IPS DF 4.7 (cell line): ENCODE data around the gene DCTN4.

Experiments used
- DNase-seq: peaks from one replicate; pipeline ENCODE4 v3.0.0-alpha.2; 2013; ENCODE audit warnings: low spot score; ENCODE audit errors: extremely low read depth

Gene DCTN4

DNA sequence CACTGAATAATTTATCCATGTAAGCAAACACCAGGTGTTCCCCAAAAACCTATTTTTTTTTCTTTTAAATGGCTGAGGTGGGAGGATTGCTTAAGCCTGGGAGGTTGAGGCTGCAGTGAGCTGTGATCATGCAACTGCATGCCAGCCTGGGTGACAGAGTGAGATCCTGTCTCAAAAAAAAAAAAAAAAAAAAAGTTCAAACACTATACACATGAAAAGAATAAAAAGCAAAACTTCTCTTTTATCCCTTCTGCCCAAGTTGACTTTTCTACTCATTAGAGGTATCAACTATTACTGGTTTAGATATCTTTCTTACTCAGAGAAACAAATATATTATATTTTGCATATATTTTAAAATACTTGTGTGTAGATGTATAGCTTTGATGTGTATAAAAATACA lies 17.8 kb downstream of the DCTN4 start:
- no peak for DNase-seq

- no peak for DNase-seq
Measured at GRCh38 chr5:150738862-150739261, 20.0 kb downstream of the DCTN4 start.

GRCh38 chr5:150734579-150735384 lies 24.0 kb downstream of the DCTN4 start:
- no peak for DNase-seq

- no peak for DNase-seq
Measured at GRCh38 chr5:150731669-150732242, 27.1 kb downstream of the DCTN4 start.

DNA sequence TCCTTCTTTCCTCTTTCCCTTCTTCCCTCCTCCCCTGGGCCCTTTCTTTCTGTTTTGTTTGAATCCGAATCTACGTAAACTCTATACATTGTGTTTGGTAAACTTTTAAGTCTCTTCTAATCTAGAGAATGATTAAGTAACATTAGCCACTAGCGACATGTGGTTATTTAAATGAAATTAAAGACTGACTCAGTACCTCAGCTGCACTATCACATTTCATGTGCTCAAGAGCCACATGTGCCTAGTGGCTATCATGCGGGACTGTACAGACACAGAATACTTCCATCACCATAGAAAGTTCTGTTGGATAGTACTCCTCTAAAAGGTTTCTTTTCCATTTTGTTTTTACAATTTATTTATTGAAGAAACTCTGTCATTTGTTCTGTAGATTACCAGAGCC lies 29.0 kb downstream of the DCTN4 start:
- DNase-seq, result no peak

DNA sequence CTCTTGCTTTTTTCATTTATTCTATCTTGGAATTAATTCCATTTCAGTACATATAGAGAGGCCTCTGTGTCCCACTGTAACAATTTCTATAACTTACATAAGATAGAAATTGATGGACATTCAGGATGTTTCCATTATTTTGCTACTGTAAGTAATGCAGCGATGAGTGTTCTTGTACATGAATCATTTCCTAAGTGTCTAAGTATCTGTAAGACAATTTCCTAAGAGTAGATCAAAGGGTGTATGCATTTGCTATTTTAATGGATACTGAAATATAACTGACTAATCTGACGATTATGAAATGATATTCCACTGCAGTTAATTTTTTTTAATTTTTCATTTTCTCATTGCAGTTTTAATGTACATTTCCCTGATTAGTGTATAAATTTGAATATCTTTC lies 35.0 kb downstream of the DCTN4 start:
- DNase-seq, result no peak

DNA sequence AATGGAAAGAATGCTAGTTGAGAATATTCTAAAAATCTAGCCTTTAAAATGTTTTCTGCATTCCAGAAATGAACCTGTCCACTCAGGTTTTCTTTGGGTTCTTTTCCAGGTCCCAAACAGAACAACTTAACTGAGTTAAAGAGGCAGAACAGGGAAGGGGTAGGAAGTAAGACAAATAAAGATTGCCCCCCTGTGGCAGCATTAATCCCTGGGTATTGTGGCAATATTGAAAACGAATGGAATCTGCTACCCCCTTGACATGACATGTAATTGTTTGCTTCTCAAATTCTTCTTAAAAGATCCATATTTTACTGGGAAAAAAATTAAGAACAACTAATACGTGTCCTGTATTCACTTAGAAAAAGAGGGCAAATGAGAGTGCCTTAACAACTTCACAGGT lies 48.7 kb downstream of the DCTN4 start:
- DNase-seq, result no peak

DNA sequence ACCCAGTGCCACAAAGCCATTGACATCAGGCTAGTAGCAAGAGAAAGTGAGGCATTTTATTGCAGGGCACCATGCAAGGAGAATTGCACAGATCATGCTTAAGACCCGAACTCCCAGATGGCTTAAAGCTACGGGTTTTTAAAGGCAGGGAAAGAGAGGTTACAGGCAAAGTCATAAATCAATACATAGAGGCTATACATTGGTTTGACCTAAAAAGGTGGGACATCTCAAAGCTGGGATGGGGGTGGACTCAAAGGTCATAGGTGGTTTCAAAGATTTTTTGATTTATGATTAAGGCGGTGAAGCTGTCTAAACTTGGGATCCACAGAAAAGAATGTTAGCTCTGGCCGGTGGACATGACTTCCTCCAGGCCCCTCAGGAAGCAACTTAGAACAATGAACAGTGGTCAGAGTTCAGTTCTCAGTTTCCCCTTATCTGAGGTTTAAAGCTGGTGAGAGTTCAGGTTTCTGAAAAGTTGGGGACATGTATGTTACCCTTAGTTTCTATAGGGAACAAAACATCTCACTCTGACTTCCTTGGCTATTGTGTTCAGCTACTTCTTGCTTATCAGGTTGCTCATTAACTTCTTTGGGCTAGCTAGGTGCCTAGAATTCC lies 51.9 kb downstream of the DCTN4 start:
- no peak for DNase-seq

DNA sequence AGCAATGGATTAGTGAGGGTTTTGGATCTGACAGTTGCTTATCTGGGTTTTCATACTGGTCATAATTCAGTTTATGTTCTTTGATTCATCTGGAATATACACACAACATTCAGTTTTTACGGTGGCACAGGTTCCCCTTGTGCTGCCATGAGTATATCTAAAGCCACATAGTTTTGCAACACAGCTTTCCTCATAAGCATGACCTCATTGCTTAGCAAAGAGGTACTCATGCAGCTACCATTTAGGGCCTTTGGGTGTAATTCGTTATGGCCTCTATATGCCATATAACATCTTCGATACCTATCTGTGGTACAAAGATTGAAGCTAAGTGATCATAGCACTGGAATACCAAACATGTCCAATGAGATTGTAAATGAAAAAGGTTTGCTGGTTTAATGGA lies 55.1 kb downstream of the DCTN4 start:
- no peak for DNase-seq

DNA sequence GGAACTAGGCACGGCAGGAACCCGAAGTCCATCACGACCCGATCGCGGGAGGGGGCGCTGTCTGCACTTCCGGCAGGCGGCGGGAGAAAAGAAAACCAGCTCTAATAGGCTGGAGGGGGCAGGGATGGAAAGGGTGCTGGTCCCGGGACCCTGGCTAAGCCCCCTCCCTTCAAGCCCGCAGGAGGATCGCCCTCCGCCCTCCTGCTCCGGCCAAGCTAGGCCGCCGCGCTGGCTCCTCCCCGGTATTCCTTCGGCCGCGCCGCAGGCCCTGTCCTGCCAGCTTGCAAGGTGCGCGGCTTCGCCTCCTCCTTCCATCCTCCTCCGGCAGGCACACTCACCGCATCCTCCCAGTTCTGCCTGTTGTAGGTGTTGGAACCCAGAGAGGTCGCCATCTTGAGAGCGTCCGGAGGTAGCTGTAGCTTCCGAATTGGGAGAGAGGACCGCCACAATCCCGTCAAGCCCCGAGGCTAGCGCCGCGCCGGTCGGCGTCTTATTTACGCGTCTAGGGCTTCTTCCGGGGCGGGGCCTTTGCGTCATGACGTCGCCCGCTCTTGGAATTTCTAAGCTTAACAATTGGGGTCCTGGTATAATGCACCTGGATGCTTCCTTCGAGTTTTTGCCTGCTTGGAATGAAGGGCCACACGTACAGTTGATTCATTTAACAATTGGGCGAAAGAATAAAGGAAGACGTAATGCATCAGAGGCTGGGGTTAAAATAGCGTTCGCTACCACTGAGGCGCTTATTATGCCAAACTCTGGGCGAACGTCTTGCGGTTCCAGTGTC lies 58.0 kb downstream of the DCTN4 start, which contains the start of gene RBM22:
RBM22 (minus strand) TSS at position 469 of the 784 bp plus-strand sequence; CDS start at position 392, 77 bp downstream.
- peak; percentile 69 for DNase-seq

GRCh38 chr5:150700246-150700593 lies 58.6 kb downstream of the DCTN4 start:
- no peak for DNase-seq

GRCh38 chr5:150694612-150695011 lies 64.2 kb downstream of the DCTN4 start:
- no peak for DNase-seq

- DNase-seq, result no peak
Measured at GRCh38 chr5:150692276-150692675, 66.5 kb downstream of the DCTN4 start.

GRCh38 chr5:150690760-150691159 lies 68.1 kb downstream of the DCTN4 start:
- DNase-seq, result no peak

DNA sequence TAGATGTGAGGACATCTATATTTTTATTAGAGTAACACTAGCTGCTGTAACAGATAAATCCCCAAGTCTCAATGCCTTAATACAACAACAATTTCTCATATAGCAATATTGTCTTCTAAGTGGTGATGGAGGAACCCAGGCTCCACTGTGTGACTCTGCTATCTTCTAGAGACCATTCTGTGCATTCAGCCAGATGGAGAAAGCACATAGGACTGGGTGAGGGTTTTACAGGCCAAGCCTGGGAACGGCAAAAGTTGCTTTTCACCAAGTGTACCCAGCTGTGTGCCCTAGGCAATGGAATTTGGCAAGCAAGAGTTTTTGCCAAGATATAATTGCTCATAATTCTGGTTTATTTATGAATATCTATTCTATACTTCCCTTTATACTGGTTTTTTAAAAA lies 69.7 kb downstream of the DCTN4 start:
- no peak for DNase-seq

DNA sequence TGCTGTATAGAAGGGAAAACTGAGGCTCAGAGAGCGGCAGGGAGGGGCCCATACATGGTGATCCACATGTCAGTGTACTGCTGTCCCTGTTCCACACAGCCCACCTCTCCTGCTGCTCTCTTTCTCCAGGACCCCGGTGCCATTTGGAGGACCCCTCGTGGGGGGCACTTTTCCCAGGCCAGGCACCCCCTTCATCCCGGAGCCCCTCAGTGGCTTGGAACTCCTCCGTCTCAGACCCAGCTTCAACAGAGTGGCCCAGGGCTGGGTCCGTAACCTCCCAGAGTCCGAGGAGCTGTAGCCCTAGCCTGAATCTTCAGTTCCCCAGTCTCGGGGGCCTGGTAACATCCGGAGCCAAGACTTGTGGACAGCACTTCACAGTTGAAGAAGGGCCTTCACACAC lies 82.2 kb downstream of the DCTN4 start:
- DNase-seq, result no peak

DNA sequence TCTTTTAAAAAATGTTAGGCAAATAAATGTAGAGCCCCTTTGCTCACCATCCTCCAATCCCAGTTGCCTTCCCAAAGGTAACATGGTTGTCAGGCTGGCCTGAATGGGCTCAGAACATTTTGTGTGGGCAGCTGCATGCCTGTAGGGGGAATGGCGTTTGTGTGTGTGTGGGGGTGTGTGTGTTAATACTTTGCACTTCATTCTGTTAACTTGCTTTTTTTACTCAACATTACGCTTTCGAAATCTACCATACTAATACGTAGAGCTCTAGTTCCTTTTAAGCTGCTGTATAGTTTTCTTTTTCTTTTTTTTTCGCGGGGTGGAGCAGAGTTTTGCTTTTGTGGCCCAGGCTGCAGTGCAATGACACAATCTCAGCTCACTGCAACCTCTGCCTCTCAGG lies 83.7 kb downstream of the DCTN4 start:
- no peak for DNase-seq

DNA sequence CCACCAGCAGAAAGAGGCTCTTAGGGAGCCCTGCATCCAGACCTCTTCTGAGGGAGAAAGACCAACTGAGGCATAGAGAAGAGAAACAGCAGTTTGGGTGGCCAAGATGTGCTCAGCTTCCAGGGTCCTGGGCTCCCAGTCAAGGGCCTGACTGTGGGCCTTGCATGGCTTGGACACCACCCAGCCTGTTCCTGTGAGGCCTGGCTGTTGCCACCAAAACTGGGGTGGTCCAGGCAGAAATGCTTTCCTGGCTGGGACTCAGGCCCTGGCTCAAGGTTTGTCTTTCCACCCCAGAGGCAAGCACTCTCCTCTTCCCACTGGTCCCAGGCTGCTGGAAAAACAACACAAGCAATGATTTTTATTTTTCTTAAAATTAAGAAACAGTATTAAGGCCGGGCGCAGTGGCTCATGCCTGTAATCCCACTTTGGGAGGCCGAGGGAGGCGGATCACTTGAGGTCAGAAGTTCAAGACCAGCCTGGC lies 84.4 kb downstream of the DCTN4 start:
- DNase-seq, result no peak

GRCh38 chr5:150672884-150673275 lies 85.9 kb downstream of the DCTN4 start:
- no peak for DNase-seq

DNA sequence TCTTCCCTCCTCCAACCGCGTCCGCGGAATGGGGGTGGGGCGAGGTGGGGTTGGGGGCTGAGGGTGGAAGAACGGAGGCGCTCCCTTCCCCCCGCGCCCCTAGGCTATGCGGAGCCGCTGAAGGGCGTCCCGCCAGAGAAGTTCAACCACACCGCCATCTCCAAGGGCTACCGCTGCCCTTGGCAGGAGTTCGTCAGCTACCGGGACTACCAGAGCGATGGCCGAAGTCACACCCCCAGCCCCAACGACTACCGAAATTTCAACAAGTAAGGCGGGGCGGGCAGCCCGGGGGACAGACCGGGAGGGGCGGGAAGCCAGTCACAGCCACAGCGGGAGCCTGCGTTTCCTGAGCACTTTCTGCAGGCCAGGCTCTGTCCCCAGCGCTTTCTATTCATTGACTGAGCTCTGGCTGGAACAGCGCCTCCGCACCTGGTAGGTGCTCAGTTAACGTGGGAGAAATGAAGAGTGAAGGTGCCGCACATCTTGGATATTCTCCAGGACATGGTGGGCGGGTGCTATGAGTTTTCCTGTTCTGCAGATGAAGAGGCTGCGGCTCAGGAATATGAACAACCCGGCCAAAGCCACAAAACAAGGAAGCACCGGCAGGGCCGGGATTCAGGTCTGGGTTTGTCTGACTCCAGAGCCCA lies 86.5 kb downstream of the DCTN4 start:
- no peak for DNase-seq

DNA sequence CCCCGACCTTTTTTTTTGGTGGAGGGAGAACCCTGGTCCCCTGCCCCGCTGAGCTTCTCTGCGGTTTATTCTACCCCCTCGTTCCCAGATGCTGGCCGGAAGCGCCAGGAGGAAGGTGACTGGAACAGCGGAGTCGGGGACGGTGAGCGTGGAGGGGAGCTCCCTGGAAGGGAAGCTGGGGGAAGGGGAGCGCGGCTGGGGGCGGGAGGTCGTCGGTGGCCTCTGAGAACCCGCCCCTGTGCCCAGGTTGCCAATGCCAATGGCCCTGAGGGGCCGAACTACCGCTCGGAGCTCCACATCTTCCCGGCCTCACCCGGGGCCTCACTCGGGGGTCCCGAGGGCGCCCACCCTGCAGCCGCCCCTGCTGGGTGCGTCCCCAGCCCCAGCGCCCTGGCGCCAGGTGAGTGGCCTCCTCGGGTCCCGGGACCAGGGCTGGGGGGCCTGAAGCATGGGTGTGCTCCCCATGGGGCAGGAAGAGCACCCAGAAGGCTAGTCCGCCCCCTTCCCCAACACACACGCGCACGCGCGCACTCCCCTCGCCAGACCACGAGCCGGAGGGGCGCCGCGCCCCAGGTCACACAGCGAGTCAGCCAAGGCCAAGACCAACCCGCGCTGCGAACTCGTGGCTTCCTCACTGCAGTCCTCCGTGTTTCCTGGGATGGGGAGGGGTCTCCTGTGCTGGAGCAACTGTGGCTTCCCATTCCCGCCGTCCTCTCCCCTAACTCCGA lies 87.1 kb downstream of the DCTN4 start:
- no peak for DNase-seq
